A549 treated with AZD9567 at 1 μM for 4 hours (cell line): ENCODE data around the gene WTIP. TPM values are rescaled to one million over a fixed set of nuclear protein-coding genes. Genes with fewer than 3 reads are reported as not detected.

ENCODE experiments used
- total RNA-seq: library from RNA; stranded (reverse); fragments of 200-300 nt; extraction: Qiagen RNA extraction; gene quantifications from 5 replicates; pipeline ENCODE4 v1.2.3, GENCODE V29; 2022; ENCODE audit not compliant: insufficient read depth

WTIP gene
- total RNA-seq, result 21.3 to 36.7 TPM (median 32.4 TPM) in 5 replicates

DNA sequence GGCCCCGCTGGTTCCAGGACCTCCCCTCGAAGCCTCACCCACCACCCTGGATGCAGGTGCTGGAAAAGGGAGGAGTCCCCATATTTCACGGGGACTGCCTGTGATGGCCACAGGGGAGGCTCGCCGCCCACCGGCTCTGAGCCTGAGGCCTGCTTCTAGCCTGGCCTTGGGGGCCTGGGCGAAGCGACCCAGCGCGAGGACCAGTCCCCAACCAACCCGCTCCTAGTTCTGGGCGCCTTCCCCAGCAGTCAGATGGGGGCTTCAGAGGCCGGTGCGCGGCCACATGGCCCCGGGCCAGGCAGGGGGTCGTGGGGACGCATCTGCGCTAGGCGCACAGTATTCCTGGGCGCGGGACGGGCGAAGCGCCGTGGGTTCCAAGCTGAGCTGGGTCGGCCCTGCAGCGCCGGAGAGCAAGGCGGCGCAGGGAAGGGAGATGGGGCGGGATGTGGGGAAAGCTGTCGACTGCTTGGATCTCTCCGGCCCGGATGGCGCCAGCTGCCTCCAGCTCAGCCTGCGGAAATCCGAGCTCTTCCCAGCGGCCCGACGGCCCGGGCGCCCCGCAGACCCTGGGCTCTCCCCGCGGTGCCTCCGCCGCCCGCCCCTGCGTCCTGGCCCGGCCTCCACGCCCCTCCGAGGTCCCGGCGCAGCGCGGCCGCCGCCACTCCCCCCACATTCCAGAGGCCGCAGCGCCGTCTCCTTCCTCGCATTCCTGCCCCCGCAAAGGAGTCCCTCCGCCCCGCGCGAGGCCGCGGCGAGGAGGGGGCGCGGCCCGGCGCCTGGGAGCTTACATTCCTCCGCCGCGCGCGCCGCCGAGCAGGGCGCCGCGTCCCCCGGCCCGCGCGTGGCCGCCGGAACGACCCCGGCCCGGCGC, at the start of gene WTIP:
TSS of gene WTIP (plus strand) at position 788 of the 871 bp plus-strand sequence. CDS start 217 bp downstream, outside the sequence.

Other genes with a start within 250 kb of the WTIP start
- 10.9 to 14.6 TPM (median 14.0 TPM) in 5 replicates for gene GARRE1, start 227.2 kb upstream of the WTIP start, total RNA-seq
- gene GPI, start 116.6 kb upstream of the WTIP start, total RNA-seq, result 620 to 761 TPM (median 700 TPM) in 5 replicates
- 33.2 to 39.9 TPM (median 38.1 TPM) in 5 replicates for gene PDCD2L, start 77.4 kb upstream of the WTIP start, total RNA-seq
- gene UBA2, start 53.4 kb upstream of the WTIP start, total RNA-seq, result 235 to 432 TPM (median 246 TPM) in 5 replicates
- 0.08 to 0.20 TPM (median 0.12 TPM) in 4 of 5 replicates, not detected in the other for gene SCGB2B2, start 195.4 kb downstream of the WTIP start, total RNA-seq
- 12.9 to 18.7 TPM (median 16.7 TPM) in 5 replicates for gene ZNF302, start 195.9 kb downstream of the WTIP start, total RNA-seq